HEK293 (cell line): Measurements from ENCODE around the gene MTHFD1L.
"Not testable (repeated sequence)": the region's sequence is repeated elsewhere in the genome, so short reads cannot be mapped to it uniquely, and the experiment has no call there.

ENCODE experiments used
- CTCF ChIA-PET: fragments of 350-600 bp; formaldehyde crosslinking; extraction: SDS; loops from one replicate; lab custom pipeline; 2021; ENCODE audit warnings: antibody characterized with exemption; lab: Yijun Ruan, JAX
- POLR2A ChIA-PET: fragments of 300-600 bp; formaldehyde crosslinking; extraction: SDS; loops from one replicate; lab custom pipeline; 2020; ENCODE audit warnings: antibody characterized with exemption, inconsistent platforms; lab: Yijun Ruan, JAX
- H3K27ac ChIP-seq: fragments of 200-500 bp; sonication (Bioruptor generic); 2 replicates; pipeline ENCODE4 v1.5.1; 2014; ENCODE audit warnings: low read depth, low read length, control low read depth, inconsistent platforms; ENCODE audit errors: extremely low read depth
- H3K36me3 ChIP-seq, 2 experiments: fragments of 200-500 bp in 1 of 2; sonication (Bioruptor generic) in 1 of 2; 1 replicate in 1 of 2; 2 replicates in 1 of 2; pipeline ENCODE4 v1.5.1; 2014 to 2017; ENCODE audit warnings: inconsistent platforms in 2 of 2, low read length in 2 of 2; ENCODE audit not compliant: control insufficient read depth in 2 of 2, insufficient read depth in 1 of 2
- H3K4me1 ChIP-seq: fragments of 200-500 bp; sonication (Bioruptor generic); 2 replicates; pipeline ENCODE4 v1.5.1; 2014; ENCODE audit warnings: mild to moderate bottlenecking, low read length, inconsistent platforms; ENCODE audit not compliant: control insufficient read depth, insufficient read depth
- H3K4me3 ChIP-seq: 2 replicates; pipeline ENCODE4 v1.5.1; 2011; ENCODE audit warnings: low read depth, mild to moderate bottlenecking, control low read depth, low read length, moderate library complexity
- H3K9me3 ChIP-seq: fragments of 200-500 bp; sonication (Bioruptor generic); 2 replicates; pipeline ENCODE4 v1.5.1; 2014; ENCODE audit warnings: low read depth, low read length, inconsistent platforms; ENCODE audit not compliant: control insufficient read depth, insufficient read depth
- ATF2 ChIP-seq: fragments of 450-650 bp; formaldehyde crosslinking; IDR thresholded peaks from 2 replicates; pipeline ENCODE4 v1.5.1; 2016; ENCODE audit warnings: missing biosample characterization, missing genetic modification characterization, low read depth
- CTCF ChIP-seq: fragments of 450-650 bp; formaldehyde crosslinking; IDR thresholded peaks from 2 replicates; pipeline ENCODE4 v1.5.1; 2016; ENCODE audit warnings: missing biosample characterization, missing genetic modification characterization
- OVOL3 ChIP-seq: fragments of 450-650 bp; formaldehyde crosslinking; IDR thresholded peaks from 2 replicates; pipeline ENCODE4 v1.5.1; 2016; ENCODE audit warnings: missing biosample characterization, missing genetic modification characterization
- ZBTB17 ChIP-seq: fragments of 450-650 bp; formaldehyde crosslinking; IDR thresholded peaks from 2 replicates; pipeline ENCODE4 v1.5.1; 2016; ENCODE audit warnings: missing biosample characterization, missing genetic modification characterization
- ZBTB8A ChIP-seq: fragments of 450-650 bp; formaldehyde crosslinking; IDR thresholded peaks from 2 replicates; pipeline ENCODE4 v1.5.1; 2016; ENCODE audit warnings: missing biosample characterization, missing genetic modification characterization
- ZNF2 ChIP-seq: fragments of 450-650 bp; formaldehyde crosslinking; IDR thresholded peaks from 2 replicates; pipeline ENCODE4 v1.5.1; 2016; ENCODE audit warnings: missing biosample characterization, missing genetic modification characterization
- ZNF274 ChIP-seq, 2 experiments: fragments of 200-500 bp in 1 of 2; fragments of 450-650 bp in 1 of 2; sonication (Bioruptor generic) in 1 of 2; formaldehyde crosslinking in 1 of 2; IDR thresholded peaks; 2 replicates each; pipeline versions ENCODE4 v1.5.1 to v1.6.1; 2014 to 2016; ENCODE audit warnings: borderline replicate concordance in 1 of 2, inconsistent platforms in 1 of 2, low read length in 1 of 2, missing biosample characterization in 1 of 2, missing genetic modification characterization in 1 of 2
- ZNF518A ChIP-seq: fragments of 450-650 bp; formaldehyde crosslinking; conservative IDR thresholded peaks from 2 replicates; pipeline ENCODE4 v1.5.1; 2016; ENCODE audit warnings: low read depth, missing biosample characterization, missing genetic modification characterization
- ZNF560 ChIP-seq: fragments of 450-650 bp; formaldehyde crosslinking; IDR thresholded peaks from 2 replicates; pipeline ENCODE4 v1.5.1; 2017; ENCODE audit warnings: missing biosample characterization, missing genetic modification characterization, borderline replicate concordance
- ZNF600 ChIP-seq: fragments of 450-650 bp; formaldehyde crosslinking; IDR thresholded peaks from 2 replicates; pipeline ENCODE4 v1.5.1; 2016; ENCODE audit warnings: missing biosample characterization, missing genetic modification characterization
- ZNF629 ChIP-seq: fragments of 450-650 bp; formaldehyde crosslinking; IDR thresholded peaks from 2 replicates; pipeline ENCODE4 v1.5.1; 2017; ENCODE audit warnings: missing biosample characterization, missing genetic modification characterization

MTHFD1L gene

GRCh38 chr6:151034825-151035781 is 169.6 kb downstream of the MTHFD1L start:
- CTCF ChIA-PET, result no interaction called here
- Histone ChIP-seq H3K4me1 (no peaks in the 10 kb centered on the region), H3K27ac (no peak overlapping the region), H3K36me3 (peaks cover 0 to 25% of the 10 kb centered on the region in 2 experiments; a peak in 2 of 3 replicates), H3K9me3 (no peaks in the 10 kb centered on the region), H3K4me3 (no peak overlapping the region)
- TF ChIP-seq CTCF (no peak), ZNF274 (IDR thresholded peaks at IDR 0.05; ENCODE audit: low read length) (no peak), ZNF274 (tag by site-specific recombination; IDR thresholded peaks at IDR 0.05; ENCODE audit: borderline replicate concordance) (no peak), ZNF518A (tag by site-specific recombination) (no peak), ZBTB17 (tag by site-specific recombination) (no peak), ZBTB8A (tag by site-specific recombination) (no peak), ZNF2 (no peak), OVOL3 (tag by site-specific recombination) (no peak), ZNF560 (tag by site-specific recombination) (no peak)
- POLR2A ChIA-PET, result no interaction called here

- H3K4me1 ChIP-seq, H3K27ac ChIP-seq: not testable (repeated sequence)
- peaks cover 0 to 25% of the 10 kb centered on the region in 2 experiments; a peak in 2 of 3 replicates for H3K36me3 ChIP-seq
Observed at GRCh38 chr6:151036211-151036721, 170.8 kb downstream of the MTHFD1L start.

More at GRCh38 chr6:151036211-151036721, 170.8 kb downstream of the MTHFD1L start:
- H3K4me3 ChIP-seq, CTCF ChIA-PET, H3K9me3 ChIP-seq, POLR2A ChIA-PET: not testable (repeated sequence)
- TF ChIP-seq ATF2 (tag by site-specific recombination), result peak; percentile 58
- TF ChIP-seq ZNF600 (tag by site-specific recombination), result peak; percentile 33; the same call in 1 of the 2 replicates
- peak; percentile 59; the same call in 1 of the 2 replicates for TF ChIP-seq ZNF629
